ENCODE results near the gene GPRC5A.

GPRC5A gene

DNA sequence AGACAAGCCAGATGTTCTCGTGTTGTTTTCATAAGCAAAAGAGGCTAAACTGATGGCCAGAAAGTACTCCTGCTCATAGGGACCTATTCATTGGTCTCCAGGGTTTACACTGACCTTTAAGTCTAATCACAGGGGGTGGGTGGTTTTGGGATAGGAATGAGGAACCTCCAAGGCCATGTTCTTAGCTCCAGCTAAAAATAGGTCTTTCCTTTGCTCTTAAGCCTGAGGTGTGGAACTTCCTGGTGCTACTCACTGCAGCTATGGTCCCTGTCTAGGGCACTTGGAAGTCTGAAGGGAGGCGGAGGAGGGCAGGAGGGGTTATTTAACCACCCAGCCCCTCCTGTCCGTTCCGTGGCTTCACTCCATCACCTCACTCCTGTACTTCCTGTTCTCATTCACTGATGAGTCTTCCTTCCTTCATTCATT lies 18.6 kb downstream of the GPRC5A start:
- no peak for DNase-seq (ENCODE audit: low spot score)

DNA sequence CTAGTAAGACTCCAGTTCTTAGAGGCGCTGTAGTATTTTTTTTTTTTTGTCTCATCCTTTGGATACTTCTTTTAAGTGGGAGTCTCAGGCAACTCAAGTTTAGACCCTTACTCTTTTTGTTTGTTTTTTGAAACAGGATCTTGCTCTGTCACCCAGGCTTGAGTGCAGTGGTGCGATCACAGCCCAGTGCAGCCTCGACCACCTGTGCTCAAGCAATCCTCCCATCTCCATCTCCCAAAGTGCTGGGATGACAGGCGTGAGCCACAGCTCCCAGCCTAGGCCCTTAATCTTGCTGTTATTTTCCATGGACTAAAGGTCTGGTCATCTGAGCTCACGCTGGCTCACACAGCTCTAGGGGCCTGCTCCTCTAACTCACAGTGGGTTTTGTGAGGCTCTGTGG lies 21.3 kb downstream of the GPRC5A start:
- DNase-seq (ENCODE audit: low spot score) = no peak

DNA sequence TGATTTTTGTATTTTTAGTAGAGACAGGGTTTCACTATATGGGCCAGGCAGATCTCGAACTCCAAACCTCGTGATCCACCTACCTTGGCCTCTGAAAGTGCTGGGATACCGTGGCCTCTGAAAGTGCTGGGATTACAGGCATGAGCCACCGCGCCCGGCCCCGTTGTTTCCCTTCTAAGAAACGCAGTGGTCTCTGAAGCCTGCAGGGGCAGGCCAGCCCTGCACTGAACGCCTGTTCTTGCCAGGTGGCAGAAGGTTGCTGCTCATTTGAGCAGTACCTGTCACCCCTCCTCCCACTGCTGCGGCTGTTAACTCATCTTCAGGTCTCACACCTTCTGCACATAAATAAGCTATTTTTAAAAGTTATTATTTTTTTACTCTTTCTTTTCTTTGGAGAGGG lies 24.3 kb downstream of the GPRC5A start:
- no peak for DNase-seq (ENCODE audit: low spot score)

DNA sequence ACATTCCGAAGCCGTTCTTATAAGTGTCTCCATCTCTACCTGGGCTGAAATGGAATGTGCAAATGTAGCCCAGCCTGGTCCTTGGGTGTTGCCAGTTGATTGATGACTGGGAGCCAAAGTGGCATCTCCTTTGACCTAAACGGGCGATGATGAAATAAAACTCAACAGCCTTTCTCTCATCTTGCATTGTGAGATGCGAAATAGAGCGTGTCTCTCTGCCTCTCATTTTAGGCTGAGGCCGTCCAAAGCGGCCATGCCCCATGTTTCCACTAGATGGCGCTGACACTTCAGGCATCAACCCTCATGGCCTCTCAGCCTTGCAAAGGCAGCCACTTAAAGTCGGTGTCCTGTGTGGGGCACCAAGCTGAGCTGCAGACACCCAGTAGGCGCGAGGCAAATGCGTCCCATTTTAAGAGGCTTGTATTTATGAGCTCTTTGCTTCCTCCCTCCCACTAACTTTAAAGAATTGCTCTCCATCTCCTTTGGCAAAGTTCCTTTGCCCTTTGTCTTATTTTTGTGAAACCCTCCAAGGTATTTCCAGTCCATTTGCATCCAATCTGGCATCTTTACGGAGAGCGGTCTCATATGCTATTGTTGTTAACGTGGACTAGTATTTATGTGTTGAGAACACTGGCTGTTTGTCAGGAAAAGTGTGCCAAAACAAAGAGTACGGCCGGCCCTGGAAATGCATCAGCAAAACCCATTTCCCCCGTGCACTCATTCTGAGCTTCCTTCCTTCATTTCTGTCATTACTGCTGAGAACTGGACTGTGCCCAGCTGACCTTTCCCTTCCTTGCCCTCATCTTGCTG lies 25.0 kb downstream of the GPRC5A start:
- DNase-seq (ENCODE audit: low spot score) = peak; percentile 93

DNA sequence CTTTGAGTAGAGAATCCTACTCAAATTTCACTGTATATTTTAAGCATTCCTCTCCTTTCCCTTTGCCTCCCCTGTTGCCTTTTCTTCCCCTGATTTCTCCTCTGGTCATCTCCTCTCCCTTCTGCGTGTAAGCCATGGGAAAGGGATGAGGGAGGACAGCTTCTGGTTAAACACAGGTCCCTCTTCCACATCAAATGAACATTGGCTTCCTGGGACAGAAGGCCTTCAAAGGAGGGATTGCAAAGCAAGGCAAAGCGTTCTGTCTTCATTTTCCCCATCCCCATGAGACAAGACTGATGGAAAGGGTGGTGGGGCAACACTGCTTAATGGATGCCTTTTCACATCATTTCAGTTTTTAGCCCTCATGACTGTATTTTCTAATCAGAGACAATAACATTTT lies 26.2 kb downstream of the GPRC5A start:
- DNase-seq (ENCODE audit: low spot score) = no peak

DNA sequence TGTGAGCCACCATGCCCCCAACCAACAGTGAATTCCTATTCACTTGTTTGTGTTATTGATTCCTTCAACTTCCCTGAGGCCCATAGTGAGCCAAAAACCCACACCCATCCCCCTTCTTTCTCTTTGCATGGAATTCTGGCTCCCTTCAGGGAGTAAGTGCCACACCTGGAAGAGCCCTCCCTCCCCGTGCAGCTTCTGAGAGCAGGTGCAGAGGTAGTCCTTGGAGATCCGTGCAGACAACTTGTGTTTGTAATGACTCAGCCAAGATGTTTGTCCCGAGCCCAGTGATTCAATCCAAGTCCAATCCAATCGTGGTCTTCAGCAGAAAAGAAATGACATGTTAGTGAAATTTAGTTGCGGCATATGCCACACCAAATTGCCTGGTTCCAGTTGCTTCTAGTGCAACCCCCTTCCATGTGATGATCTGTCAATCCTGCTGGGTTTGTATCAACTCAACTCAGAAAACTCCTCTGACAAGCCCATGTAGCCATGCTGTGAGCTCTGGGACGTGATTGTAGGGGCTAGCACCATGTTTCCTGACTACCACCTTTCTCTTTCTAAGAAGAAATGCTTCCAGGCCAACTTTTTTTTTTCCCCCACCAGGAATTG lies 27.5 kb downstream of the GPRC5A start:
- no peak for DNase-seq (ENCODE audit: low spot score)

DNA sequence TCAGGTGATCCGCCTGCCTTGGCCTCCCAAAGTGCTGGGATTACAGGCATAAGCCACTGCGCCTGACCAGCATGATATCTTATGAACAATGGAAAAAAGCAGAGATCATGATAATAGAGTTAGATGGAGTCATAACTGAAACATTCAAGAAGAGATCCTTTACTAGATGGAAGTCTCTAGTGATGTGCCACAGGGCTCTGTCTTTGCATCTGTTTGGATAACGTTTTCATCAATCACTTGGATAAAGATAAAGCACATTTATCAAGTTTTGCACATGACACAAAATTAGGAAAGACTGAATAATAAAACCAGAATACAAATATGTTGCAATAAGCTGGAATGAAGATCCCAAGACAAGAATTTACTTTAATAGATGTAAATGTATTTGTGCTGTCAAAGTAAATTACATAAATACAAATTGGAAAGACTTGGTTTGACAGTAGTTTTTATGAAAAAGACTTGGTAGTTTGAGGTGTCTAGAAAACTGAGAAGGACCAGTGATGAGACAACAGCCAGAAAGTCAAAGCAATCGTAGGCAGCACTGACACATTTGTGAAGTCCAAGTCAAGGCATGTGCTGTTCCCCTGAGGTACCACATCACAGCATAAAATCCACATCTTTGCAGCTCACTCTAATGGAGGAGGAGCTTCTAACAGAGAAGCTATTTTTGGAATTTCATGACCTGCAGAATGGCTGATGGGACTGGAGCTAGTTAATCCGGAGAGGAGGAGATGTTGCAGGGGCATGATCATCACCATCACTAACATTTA lies 28.5 kb downstream of the GPRC5A start:
- no peak for DNase-seq (ENCODE audit: low spot score)

DNA sequence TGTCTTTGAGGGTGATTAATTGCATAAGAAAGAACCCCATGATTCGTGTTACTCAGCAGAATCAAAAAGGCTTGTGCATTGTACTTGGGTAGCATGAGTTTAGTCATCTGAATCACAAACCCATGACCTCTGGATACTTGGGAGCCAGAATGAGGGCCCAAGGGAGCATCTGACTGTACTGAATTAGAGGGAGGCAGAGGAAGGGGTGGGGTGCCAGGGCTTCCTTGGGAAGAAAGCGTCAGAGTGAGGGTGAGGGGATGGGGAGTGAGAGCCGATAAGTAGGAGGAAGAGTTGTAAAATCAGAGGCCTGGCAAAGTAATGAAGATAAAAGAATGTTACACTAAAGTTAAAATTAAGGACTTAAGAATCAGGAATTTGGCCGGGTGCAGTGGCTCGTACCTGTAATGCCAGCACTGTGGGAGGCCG lies 30.8 kb downstream of the GPRC5A start:
- no peak for DNase-seq (ENCODE audit: low spot score)

DNA sequence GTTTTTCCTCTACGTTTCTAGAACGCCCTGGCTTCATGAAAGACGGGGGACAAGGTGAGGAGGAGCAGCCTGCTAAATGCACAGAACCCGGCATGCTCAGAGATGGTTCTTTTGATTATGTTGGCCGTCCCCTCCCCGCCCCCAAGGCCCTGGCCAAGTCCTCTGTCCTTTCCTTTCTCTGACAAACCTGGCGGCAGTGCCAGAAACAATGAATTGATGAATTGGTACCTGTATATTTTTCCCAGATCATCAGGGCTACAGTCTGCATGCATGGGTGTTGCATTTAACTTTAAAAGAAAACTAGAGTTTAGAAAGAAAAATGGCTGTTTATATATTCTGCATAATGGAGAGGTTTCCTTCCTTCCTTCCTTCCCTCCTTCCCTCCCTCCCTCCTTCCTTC lies 31.6 kb downstream of the GPRC5A start:
- no peak for DNase-seq (ENCODE audit: low spot score)

DNA sequence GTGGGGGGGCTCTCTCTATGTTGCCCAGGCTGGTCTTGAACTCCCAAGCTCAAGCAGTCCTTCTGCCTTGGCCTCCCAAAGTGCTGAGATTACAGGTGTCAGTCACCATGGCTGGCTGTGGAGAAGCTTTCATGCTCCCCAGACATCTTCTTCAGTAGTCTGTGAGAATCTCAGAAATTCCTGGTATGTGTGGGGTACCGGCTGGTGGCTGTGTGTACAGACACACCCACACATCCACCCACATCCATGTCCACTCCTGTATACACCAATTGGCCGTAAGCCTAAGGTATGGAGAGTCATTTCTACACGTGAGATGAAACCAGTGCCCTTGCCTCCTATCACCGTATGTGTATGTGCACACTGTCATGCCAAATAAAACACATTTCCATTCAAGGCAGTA lies 32.8 kb downstream of the GPRC5A start:
- DNase-seq (ENCODE audit: low spot score) = no peak

DNA sequence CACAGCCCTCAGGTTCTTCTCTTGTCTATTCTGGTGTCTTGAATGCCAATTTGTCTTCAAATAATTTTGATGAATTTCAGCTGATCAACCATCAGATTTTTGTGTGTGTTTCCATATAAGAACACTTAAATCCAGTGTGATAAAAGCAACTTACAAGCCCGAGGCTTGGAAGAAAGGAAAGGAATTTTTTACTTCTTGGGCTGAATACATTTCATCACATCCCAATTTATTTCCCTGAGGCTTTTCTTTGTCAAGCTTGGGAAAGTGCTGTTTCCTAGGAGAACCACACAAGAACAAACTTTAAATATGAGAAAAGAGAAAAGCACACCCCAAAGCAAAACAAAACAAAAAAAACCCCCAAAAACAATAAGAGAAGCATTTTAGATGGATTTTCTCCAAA lies 34.0 kb downstream of the GPRC5A start:
- no peak for DNase-seq (ENCODE audit: low spot score)

DNA sequence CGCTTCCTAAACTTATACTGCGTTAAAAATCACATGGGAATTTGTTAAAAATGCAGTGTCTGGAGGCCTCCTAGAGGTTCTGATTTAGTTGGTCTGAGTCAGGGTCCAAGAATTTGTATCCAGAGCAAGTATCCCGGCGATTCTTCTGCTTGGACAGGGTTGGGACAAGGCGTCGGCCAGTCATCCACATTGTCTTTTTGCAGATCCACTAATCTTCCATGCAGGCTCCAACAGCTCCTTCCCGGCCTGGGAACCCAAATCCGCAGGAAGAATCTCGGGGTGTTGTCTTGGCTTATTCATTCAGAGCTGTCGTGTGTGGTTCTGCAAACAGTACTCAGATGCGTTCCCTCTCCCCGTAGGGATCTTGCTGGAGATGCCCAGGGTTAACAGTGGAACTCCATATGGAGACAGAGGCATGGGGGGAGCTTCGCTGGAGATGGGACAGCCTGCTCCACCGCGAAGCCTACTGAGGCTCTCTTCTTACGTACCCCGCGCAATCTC lies 35.3 kb downstream of the GPRC5A start:
- DNase-seq (ENCODE audit: low spot score) = no peak

DNA sequence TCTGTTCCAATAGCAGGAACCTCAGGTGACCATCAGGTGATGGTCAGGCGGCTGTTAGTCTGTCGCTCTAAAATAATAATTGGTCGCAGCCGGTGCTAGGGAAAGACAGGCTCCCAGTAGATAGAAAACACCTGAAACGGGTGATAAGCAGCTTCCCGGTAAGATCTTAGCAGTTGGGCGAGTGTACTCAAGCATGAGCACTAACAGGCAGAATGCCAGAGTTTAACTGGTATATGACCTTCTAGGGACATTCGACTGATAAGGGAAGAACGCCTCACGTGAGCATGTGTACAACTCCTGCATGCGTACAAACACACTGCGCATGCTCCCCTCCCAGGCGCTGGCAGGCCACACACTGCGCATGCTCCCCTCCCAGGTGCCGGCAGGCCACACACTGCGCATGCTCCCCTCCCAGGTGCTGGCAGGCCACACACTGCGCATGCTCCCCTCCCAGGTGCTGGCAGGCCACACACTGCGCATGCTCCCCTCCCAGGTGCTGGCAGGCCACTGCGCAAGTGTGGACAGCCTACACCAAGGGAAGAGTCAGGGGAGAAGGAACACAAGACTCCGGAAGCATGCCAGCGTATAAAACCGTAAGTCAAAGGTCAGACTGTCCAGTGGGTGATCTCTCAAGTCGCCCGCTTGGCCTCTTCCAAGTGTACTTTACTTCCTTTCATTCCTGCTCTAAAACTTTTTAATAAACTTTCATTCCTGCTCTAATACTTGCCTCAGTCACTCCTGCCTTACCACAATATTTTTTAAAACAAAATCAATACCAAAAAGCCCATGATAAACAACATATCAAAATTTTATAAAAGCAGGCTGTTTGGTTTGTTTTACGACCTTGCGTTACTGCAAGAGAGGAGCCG lies 36.1 kb downstream of the GPRC5A start:
- no peak for DNase-seq (ENCODE audit: low spot score)

DNA sequence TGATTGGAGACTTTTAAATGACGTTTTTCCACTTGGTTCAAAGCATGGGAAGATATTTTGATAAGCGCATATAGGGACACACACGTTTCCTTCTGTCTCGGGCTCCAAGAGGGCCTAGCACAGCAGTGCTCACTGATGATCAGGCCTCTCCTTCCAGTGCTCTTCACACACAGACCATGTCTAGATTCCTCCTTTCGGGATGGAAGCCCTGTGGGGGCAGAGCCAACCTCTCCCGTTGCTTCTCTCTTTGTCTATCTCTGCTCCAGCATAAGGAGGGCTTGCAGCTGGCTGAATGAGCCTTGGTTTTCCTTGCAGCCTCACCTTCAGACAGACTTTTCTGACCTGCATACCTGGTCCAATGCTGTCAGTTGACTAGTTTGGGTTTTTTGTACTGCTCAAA lies 38.3 kb downstream of the GPRC5A start:
- DNase-seq (ENCODE audit: low spot score) = no peak

DNA sequence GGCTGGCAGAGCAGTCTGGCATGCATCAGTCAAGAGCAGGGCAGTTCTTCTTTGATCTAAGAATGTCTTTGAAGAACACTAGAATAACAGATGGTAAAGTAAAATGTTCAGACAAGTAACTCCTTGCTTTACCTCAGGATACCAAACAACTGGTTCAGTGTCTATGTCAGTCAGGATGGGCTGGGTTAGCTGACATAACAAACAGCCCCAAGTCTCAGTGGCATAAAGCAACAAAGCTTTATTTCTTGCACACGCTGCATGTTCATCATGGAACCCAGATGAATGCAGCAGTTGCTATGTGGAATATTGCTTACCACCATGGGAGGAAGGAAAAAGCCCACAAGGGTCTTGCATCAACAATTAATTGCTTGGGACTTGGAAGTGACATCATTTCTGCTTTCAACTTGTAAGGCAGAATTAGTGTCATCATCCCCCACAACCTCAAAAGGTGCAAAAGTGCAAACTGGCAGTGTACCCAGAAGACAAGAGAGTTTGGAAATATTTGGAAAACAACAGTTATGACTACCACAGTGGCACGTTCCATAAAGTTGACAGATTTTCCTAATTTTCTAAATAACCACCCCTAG lies 39.4 kb downstream of the GPRC5A start:
- no peak for DNase-seq (ENCODE audit: low spot score)

DNA sequence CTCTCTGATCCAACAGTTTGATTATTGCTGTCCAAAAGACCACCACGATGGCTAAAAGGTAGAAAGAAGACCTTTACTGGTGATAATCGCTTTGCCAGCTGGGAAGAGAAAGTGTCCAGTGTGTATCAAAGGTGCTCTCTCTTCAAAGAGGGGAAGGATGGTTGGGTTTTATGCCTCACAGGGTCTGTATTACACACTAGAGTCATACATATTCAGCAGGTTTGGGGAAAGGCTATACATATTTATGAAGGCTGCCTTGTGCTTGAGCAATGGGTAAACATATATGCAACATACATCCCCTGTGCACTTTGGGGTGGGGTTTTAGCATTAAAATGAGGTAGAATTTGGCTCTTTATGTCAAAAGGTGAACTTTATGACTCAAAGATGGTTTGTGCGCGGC lies 42.4 kb downstream of the GPRC5A start:
- no peak for DNase-seq (ENCODE audit: low spot score)

DNA sequence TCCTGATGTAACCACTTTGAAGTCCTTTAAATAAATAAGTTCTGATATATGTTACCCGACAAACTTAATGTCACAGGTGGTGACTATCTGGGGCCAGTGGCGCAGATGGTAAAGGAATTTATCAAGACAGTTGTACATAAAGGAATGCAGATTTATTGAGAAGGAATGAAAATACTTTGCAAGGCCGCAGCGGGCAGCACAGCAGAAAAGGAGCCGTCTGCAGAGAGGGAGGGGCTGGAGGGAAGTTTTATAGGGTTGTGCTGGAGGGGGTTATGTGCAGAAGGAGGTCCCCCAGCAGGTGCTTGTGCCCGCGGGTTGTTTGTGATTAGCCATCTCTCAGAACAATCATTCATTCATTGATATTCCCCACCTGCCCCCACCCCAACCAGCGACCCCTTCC lies 43.2 kb downstream of the GPRC5A start:
- no peak for DNase-seq (ENCODE audit: low spot score)

DNA sequence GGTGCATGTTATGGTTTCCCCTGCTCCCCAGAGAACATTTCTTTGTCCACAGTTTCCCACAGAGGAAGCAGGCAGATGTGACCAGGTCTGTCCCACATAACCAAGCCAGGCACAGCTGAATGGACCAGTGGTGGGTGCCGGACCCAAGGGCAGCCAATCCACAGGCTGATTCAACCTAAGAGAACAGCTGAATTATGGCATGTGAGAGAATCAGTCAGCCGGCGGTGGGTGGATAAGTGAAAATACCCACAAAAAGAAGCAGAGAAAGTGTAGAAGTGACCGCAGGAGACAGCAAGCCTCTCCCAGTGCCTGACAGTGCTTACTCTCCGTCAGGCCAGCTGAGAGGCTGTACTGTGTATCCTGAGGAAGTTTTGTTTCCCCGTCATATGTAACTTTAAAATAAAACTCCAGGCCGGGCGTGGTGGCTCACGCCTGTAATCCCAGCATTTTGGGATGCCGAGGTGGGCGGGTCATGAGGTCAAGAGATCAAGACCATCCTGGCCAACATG lies 45.7 kb downstream of the GPRC5A start:
- no peak for DNase-seq (ENCODE audit: low spot score)

DNA sequence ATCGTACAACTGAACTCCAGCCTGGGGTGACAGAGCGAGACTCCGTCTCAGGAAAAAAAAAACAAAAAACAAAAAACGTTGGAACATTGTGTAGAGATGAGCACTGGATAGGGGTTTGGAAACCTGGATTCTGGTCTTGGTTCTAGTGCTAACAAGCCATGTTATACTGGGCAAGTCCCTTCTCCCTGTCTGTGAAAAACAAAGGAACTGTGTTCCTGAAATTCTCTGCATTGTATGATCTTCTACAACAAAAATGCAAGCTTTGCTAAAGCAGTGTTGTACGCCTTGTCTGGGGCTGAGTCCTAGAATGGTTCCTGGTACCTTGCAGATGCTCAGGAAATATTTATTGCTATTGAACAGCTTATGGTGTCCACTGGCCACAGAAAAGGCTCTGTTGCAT lies 47.2 kb downstream of the GPRC5A start:
- no peak for DNase-seq (ENCODE audit: low spot score)

DNA sequence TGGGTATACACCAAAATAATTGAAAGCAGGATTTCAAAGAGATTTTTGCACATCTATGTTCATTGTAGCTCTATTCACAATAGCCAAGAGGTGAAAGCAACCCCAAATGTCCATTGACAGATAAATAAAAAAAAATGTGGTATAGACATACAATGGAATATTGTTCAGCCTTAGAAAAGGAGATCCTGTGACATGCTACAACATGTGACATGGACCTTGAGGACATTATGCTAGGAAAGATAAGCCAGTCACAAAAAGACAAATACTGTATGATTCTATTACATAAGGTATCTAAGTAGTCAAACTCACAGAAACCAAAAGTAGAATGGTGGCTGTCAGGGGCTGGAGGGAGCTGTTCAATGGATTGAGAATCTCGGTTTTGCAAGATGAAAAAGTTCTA lies 48.5 kb downstream of the GPRC5A start:
- no peak for DNase-seq (ENCODE audit: low spot score)

Measured in ecto neural progenitor cell (in vitro differentiated cells).